IgD-negative memory B cell (primary cell): Measurements from ENCODE around the gene ZBTB46. TPM values are rescaled to one million over a fixed set of nuclear protein-coding genes. Genes with fewer than 3 reads are reported as not detected.
"Not testable (repeated sequence)": the region's sequence is repeated elsewhere in the genome, so short reads cannot be mapped to it uniquely, and the experiment has no call there.

Experiments used
- H3K27ac Mint-ChIP-seq, 3 donors: one replicate each; pipeline ENCODE4 v1.8.0; 2020 to 2022; ENCODE audit warnings: mild to moderate bottlenecking in 3 of 3, mixed read lengths in 3 of 3, moderate library complexity in 1 of 3
- H3K27me3 Mint-ChIP-seq: one replicate; pipeline ENCODE4 v1.8.0; 2021; ENCODE audit warnings: mixed read lengths
- H3K36me3 Mint-ChIP-seq: one replicate; pipeline ENCODE4 v1.8.0; 2020; ENCODE audit warnings: mild to moderate bottlenecking, mixed read lengths
- H3K4me1 Mint-ChIP-seq, 3 donors: one replicate each; pipeline ENCODE4 v1.8.0; 2020 to 2022; ENCODE audit warnings: mixed read lengths in 3 of 3, mild to moderate bottlenecking in 1 of 3
- H3K4me3 Mint-ChIP-seq, 4 donors: one replicate each; pipeline ENCODE4 v1.8.0; 2020 to 2022; ENCODE audit warnings: mild to moderate bottlenecking in 4 of 4, mixed read lengths in 4 of 4, moderate library complexity in 3 of 4
- H3K9me3 Mint-ChIP-seq, 3 donors: one replicate each; pipeline ENCODE4 v1.8.0; 2020 to 2021; ENCODE audit warnings: mixed read lengths in 3 of 3, mild to moderate bottlenecking in 1 of 3
- polyA plus RNA-seq: library from polyadenylated mRNA; unstranded; fragments of 300-500 nt; fragmentation: Illumina TruSeq; gene quantifications from one replicate; pipeline ENCODE4 v1.2.3, GENCODE V29; 2021

The ZBTB46 gene
- polyA plus RNA-seq, 1 donor from 2014 or later, result 0.04 TPM

GRCh38 chr20:63734111-63734945 is 96.7 kb downstream of the ZBTB46 start:
- peaks cover 12 to 18% (median 16%) of the 10 kb centered on the region in 3 donors for H3K4me1 Mint-ChIP-seq
- H3K9me3 Mint-ChIP-seq, result no peaks in the 10 kb centered on the region
- no peaks in the 10 kb centered on the region for H3K36me3 Mint-ChIP-seq
- peak overlapping the region in 1 of 4 donors; percentile 12 for H3K4me3 Mint-ChIP-seq
- H3K27me3 Mint-ChIP-seq, result no peaks in the 10 kb centered on the region
- no peak overlapping the region for H3K27ac Mint-ChIP-seq

- H3K9me3 Mint-ChIP-seq, result no peaks in the 10 kb centered on the region
- H3K4me3 Mint-ChIP-seq, result peak overlapping the region in 2 of 4 donors; percentile 12 to 34
- no peak overlapping the region for H3K27ac Mint-ChIP-seq
- H3K4me1 Mint-ChIP-seq, result peaks cover 16 to 23% (median 20%) of the 10 kb centered on the region in 3 donors
- H3K27me3 Mint-ChIP-seq, result no peaks in the 10 kb centered on the region
- no peaks in the 10 kb centered on the region for H3K36me3 Mint-ChIP-seq
Observed at GRCh38 chr20:63733579-63734081, 97.4 kb downstream of the ZBTB46 start.

- H3K9me3 Mint-ChIP-seq, result no peaks in the 10 kb centered on the region
- H3K36me3 Mint-ChIP-seq, result peaks cover 4% of the 10 kb centered on the region
- peaks cover 21 to 28% (median 25%) of the 10 kb centered on the region in 3 donors for H3K4me1 Mint-ChIP-seq
- peak overlapping the region in 1 of 4 donors; percentile 34 for H3K4me3 Mint-ChIP-seq
- no peak overlapping the region for H3K27ac Mint-ChIP-seq
- H3K27me3 Mint-ChIP-seq, result peaks cover 1% of the 10 kb centered on the region
Observed at GRCh38 chr20:63733117-63733516, 97.9 kb downstream of the ZBTB46 start.

GRCh38 chr20:63732118-63733095 is 98.7 kb downstream of the ZBTB46 start:
- peaks cover 1% of the 10 kb centered on the region for H3K27me3 Mint-ChIP-seq

GRCh38 chr20:63731410-63731809 is 99.7 kb downstream of the ZBTB46 start:
- no peak overlapping the region for H3K4me3 Mint-ChIP-seq
- H3K27ac Mint-ChIP-seq, result no peak overlapping the region
- peaks cover 5% of the 10 kb centered on the region for H3K36me3 Mint-ChIP-seq
- H3K4me1 Mint-ChIP-seq, result peaks cover 18 to 37% (median 32%) of the 10 kb centered on the region in 3 donors
- peaks cover 1% of the 10 kb centered on the region for H3K27me3 Mint-ChIP-seq
- H3K9me3 Mint-ChIP-seq, result peaks cover 0 to 3% (median 0%) of the 10 kb centered on the region in 3 donors

More at GRCh38 chr20:63732118-63733095, 98.7 kb downstream of the ZBTB46 start:
- H3K4me3 Mint-ChIP-seq, result no peak overlapping the region
- H3K4me1 Mint-ChIP-seq, result peaks cover 22 to 33% (median 30%) of the 10 kb centered on the region in 3 donors
- H3K27ac Mint-ChIP-seq, result no peak overlapping the region
- no peaks in the 10 kb centered on the region for H3K9me3 Mint-ChIP-seq
- H3K36me3 Mint-ChIP-seq, result peaks cover 4% of the 10 kb centered on the region

GRCh38 chr20:63730189-63730733 is 100.8 kb downstream of the ZBTB46 start:
- H3K9me3 Mint-ChIP-seq, H3K27ac Mint-ChIP-seq, H3K36me3 Mint-ChIP-seq, H3K4me3 Mint-ChIP-seq, H3K27me3 Mint-ChIP-seq: not testable (repeated sequence)
- H3K4me1 Mint-ChIP-seq, result peaks cover 13 to 31% (median 25%) of the 10 kb centered on the region in 3 donors

GRCh38 chr20:63722967-63723622 is 108.0 kb downstream of the ZBTB46 start:
- Mint-ChIP-seq H3K9me3 (peaks cover 2 to 11% (median 8%) of the 10 kb centered on the region in 3 donors), H3K4me1 (peaks cover 5 to 13% (median 12%) of the 10 kb centered on the region in 3 donors), H3K36me3 (peaks cover 19% of the 10 kb centered on the region)
- H3K27ac Mint-ChIP-seq, H3K4me3 Mint-ChIP-seq, H3K27me3 Mint-ChIP-seq: not testable (repeated sequence)

GRCh38 chr20:63718996-63719395 is 112.1 kb downstream of the ZBTB46 start:
- Mint-ChIP-seq H3K4me1 (peaks cover 8 to 15% (median 12%) of the 10 kb centered on the region in 3 donors), H3K27ac (no peak overlapping the region), H3K36me3 (peaks cover 31% of the 10 kb centered on the region), H3K4me3 (no peak overlapping the region), H3K27me3 (no peaks in the 10 kb centered on the region), H3K9me3 (peaks cover 0 to 9% (median 2%) of the 10 kb centered on the region in 3 donors)

GRCh38 chr20:63714858-63715257 is 116.2 kb downstream of the ZBTB46 start:
- H3K27me3 Mint-ChIP-seq, result no peaks in the 10 kb centered on the region
- H3K4me1 Mint-ChIP-seq, result peaks cover 20 to 27% (median 20%) of the 10 kb centered on the region in 3 donors
- H3K4me3 Mint-ChIP-seq, result no peak overlapping the region
- no peak overlapping the region for H3K27ac Mint-ChIP-seq
- H3K9me3 Mint-ChIP-seq, result peaks cover 0 to 13% (median 3%) of the 10 kb centered on the region in 3 donors
- H3K36me3 Mint-ChIP-seq, result peaks cover 36% of the 10 kb centered on the region

- Mint-ChIP-seq H3K4me3 (peak overlapping the region in 3 of 4 donors; percentile 2 to 63 (median 53)), H3K9me3 (peaks cover 0 to 6% (median 3%) of the 10 kb centered on the region in 3 donors), H3K4me1 (peaks cover 16 to 29% (median 27%) of the 10 kb centered on the region in 3 donors), H3K27ac (peak overlapping the region in 1 of 3 donors; percentile 20), H3K36me3 (peaks cover 27% of the 10 kb centered on the region), H3K27me3 (no peaks in the 10 kb centered on the region)
Observed at GRCh38 chr20:63712191-63712590, 118.9 kb downstream of the ZBTB46 start.

- Mint-ChIP-seq H3K36me3 (peaks cover 20% of the 10 kb centered on the region), H3K4me1 (peaks cover 25 to 33% (median 30%) of the 10 kb centered on the region in 3 donors), H3K27me3 (no peaks in the 10 kb centered on the region), H3K9me3 (peaks cover 0 to 6% (median 3%) of the 10 kb centered on the region in 3 donors), H3K27ac (peak overlapping the region in 2 of 3 donors; percentile 77 to 81), H3K4me3 (peak overlapping the region in 3 of 4 donors; percentile 25 to 92 (median 73))
Observed at GRCh38 chr20:63711085-63711645, 119.9 kb downstream of the ZBTB46 start.

- Mint-ChIP-seq H3K27ac (no peak overlapping the region), H3K9me3 (peaks cover 0 to 3% (median 1%) of the 10 kb centered on the region in 3 donors), H3K4me1 (peaks cover 21 to 31% (median 23%) of the 10 kb centered on the region in 3 donors), H3K4me3 (peak overlapping the region; percentile 78 to 92 (median 87)), H3K36me3 (peaks cover 9% of the 10 kb centered on the region), H3K27me3 (no peaks in the 10 kb centered on the region)
Observed at GRCh38 chr20:63709149-63709527, 121.9 kb downstream of the ZBTB46 start.

- Mint-ChIP-seq H3K27ac (peak overlapping the region in 1 of 3 donors; percentile 59), H3K36me3 (peaks cover 7% of the 10 kb centered on the region), H3K27me3 (no peaks in the 10 kb centered on the region), H3K4me3 (peak overlapping the region; percentile 78 to 92 (median 87)), H3K4me1 (peaks cover 21 to 31% (median 23%) of the 10 kb centered on the region in 3 donors), H3K9me3 (peaks cover 0 to 3% (median 1%) of the 10 kb centered on the region in 3 donors)
Observed at GRCh38 chr20:63708301-63709148, 122.5 kb downstream of the ZBTB46 start.
